ENCODE data around the gene CEPT1. TPM values are rescaled to one million over a fixed set of nuclear protein-coding genes. Genes with fewer than 3 reads are reported as not detected.

Gene CEPT1
- polyA plus RNA-seq, 3 donors = 20.8 to 44.3 (median 26.9) TPM

DNA sequence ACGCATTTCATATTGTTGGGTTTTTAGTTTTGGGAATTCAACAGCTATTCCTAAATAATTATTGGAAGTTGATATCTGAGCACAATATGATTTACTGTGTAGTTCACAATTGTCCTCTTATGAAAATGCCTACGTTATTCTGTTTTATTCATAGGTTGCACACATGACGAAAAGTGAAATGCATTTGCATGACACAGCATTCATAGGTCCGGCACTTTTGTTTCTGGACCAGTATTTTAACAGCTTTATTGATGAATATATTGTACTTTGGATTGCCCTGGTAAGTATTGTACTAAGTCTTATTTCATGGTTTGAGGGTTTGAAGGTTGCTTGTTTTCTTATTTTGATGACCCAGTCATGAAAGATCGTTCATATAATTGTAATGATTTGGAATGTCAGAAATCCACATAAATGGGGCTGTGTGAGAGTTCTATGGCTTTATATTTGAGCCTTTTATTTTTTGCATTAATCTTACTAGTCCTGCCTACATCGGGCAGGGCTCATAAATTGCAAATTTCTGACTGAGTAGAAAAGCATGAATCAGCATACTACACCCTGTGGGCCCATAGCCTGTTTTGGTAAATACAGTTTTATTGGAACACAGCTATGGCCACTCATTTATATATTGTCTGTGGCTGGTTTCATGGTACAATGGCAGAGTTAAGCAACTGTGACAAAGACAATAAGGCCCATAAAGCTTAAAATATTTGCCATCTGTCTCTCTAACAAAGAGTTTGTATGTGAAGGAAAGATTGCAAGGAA is 43.5 kb downstream of the CEPT1 start:
- Histone ChIP-seq H3K4me3 (replicated peaks in 1 of 3; ENCODE audit: low read depth in 2 of 3, low read length in 3 of 3) (no peak overlapping the region), H3K79me2 (ENCODE audit: insufficient read depth, low read length) (no peaks in the 10 kb centered on the region), H2AFZ (ENCODE audit: insufficient read depth, low read depth, low read length, poor library complexity, severe bottlenecking) (no peak overlapping the region), H3K27ac (ENCODE audit: low read depth in 1 of 2, low read length in 2 of 2) (peak overlapping the region in 1 of 2 donors; percentile 18), H3K27me3 (ENCODE audit: control insufficient read depth in 2 of 2, insufficient read depth in 2 of 2, low read length in 2 of 2) (no peaks in the 10 kb centered on the region), H3K4me2 (replicated peaks; ENCODE audit: extremely low read depth, low read length, poor library complexity, severe bottlenecking) (no peak overlapping the region), H3K36me3 (replicated peaks in 1 of 2; ENCODE audit: control insufficient read depth in 1 of 2, insufficient read depth in 2 of 2, low read length in 2 of 2) (peaks cover 61 to 85% of the 10 kb centered on the region in 2 donors), H3K9me3 (replicated peaks in 1 of 2; ENCODE audit: control insufficient read depth in 1 of 2, insufficient read depth in 1 of 2, low read length in 2 of 2) (no peaks in the 10 kb centered on the region), H3K4me1 (ENCODE audit: control insufficient read depth in 1 of 2, insufficient read depth in 2 of 2, low read length in 2 of 2) (peaks cover 33 to 34% of the 10 kb centered on the region in 2 donors), H3K9ac (ENCODE audit: insufficient read depth, low read length, poor library complexity, severe bottlenecking) (no peak overlapping the region), H4K20me1 (ENCODE audit: insufficient read depth, low read length) (no peaks in the 10 kb centered on the region)
- Mint-ChIP-seq H3K4me3 (no peak overlapping the region), H3K9me3 (no peaks in the 10 kb centered on the region), H3K36me3 (peaks cover 74 to 84% of the 10 kb centered on the region in 2 donors), H3K27ac (peak overlapping the region in 5 of 7 donors; percentile 7 to 72 (median 59)), H3K4me1 (peaks cover 28% of the 10 kb centered on the region), H3K27me3 (ENCODE audit: low read depth in 3 of 3) (no peaks in the 10 kb centered on the region)
- DNase-seq = no peak
- TF ChIP-seq, protein P1, sequence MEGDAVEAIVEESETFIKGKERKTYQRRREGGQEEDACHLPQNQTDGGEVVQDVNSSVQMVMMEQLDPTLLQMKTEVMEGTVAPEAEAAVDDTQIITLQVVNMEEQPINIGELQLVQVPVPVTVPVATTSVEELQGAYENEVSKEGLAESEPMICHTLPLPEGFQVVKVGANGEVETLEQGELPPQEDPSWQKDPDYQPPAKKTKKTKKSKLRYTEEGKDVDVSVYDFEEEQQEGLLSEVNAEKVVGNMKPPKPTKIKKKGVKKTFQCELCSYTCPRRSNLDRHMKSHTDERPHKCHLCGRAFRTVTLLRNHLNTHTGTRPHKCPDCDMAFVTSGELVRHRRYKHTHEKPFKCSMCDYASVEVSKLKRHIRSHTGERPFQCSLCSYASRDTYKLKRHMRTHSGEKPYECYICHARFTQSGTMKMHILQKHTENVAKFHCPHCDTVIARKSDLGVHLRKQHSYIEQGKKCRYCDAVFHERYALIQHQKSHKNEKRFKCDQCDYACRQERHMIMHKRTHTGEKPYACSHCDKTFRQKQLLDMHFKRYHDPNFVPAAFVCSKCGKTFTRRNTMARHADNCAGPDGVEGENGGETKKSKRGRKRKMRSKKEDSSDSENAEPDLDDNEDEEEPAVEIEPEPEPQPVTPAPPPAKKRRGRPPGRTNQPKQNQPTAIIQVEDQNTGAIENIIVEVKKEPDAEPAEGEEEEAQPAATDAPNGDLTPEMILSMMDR (IDR thresholded peaks at IDR 0.05) = no peak
- intact Hi-C loops (cut with micrococcal nuclease) = no loop called here
- 96% methylated on average over 4 of the region's 6 CpGs for WGBS (ENCODE audit: insufficient coverage)

DNA sequence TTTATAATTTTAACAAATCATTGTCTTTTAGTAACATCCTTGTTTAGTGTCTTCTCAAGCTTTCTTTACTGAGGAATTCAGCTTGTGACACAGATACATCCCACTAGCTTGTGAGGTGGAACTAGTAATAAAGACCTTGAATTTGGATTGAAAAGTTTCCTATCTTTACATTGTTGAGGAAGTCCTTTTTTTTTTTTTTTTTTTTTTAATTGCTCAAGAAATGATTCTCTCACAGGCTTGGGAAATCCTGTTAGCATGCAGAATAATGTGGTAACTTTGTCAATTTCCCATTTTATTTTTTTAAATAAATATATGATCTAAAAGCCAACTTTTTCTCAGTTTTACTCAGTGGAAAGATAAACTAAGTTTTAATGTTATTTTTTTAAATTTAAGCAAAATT is 44.6 kb downstream of the CEPT1 start:
- Histone ChIP-seq H3K36me3 (replicated peaks in 1 of 2; ENCODE audit: control insufficient read depth in 1 of 2, insufficient read depth in 2 of 2, low read length in 2 of 2) (peaks cover 60 to 85% of the 10 kb centered on the region in 2 donors), H3K4me3 (replicated peaks in 1 of 3; ENCODE audit: low read depth in 2 of 3, low read length in 3 of 3) (no peak overlapping the region), H3K79me2 (ENCODE audit: insufficient read depth, low read length) (no peaks in the 10 kb centered on the region), H2AFZ (ENCODE audit: insufficient read depth, low read depth, low read length, poor library complexity, severe bottlenecking) (no peak overlapping the region), H3K9me3 (replicated peaks in 1 of 2; ENCODE audit: control insufficient read depth in 1 of 2, insufficient read depth in 1 of 2, low read length in 2 of 2) (no peaks in the 10 kb centered on the region), H3K9ac (ENCODE audit: insufficient read depth, low read length, poor library complexity, severe bottlenecking) (no peak overlapping the region), H3K27ac (ENCODE audit: low read depth in 1 of 2, low read length in 2 of 2) (peak overlapping the region in 1 of 2 donors; percentile 78), H3K4me2 (replicated peaks; ENCODE audit: extremely low read depth, low read length, poor library complexity, severe bottlenecking) (peak overlapping the region; percentile 6), H3K4me1 (ENCODE audit: control insufficient read depth in 1 of 2, insufficient read depth in 2 of 2, low read length in 2 of 2) (peaks cover 34 to 45% of the 10 kb centered on the region in 2 donors), H3K27me3 (ENCODE audit: control insufficient read depth in 2 of 2, insufficient read depth in 2 of 2, low read length in 2 of 2) (no peaks in the 10 kb centered on the region), H4K20me1 (ENCODE audit: insufficient read depth, low read length) (no peaks in the 10 kb centered on the region)
- intact Hi-C loops (cut with micrococcal nuclease) = no loop called here
- Mint-ChIP-seq H3K9me3 (no peaks in the 10 kb centered on the region), H3K27ac (peak overlapping the region in 6 of 7 donors; percentile 47 to 93 (median 84)), H3K4me3 (no peak overlapping the region), H3K4me1 (peaks cover 28% of the 10 kb centered on the region), H3K27me3 (ENCODE audit: low read depth in 3 of 3) (no peaks in the 10 kb centered on the region), H3K36me3 (peaks cover 78 to 88% of the 10 kb centered on the region in 2 donors)
- TF ChIP-seq, protein P1 (IDR thresholded peaks at IDR 0.05) = no peak
- peak; percentile 30 to 62 (median 58) for DNase-seq

Measured in CD14-positive monocyte (primary cell).